GM21619 (cell line): ENCODE results near the gene AUTS2.

ENCODE experiments used
- ATAC-seq: cut with Tn5 transposase; IDR thresholded peaks from one replicate; pipeline ENCODE4 v1.9.1; 2021; ENCODE audit not compliant: unreplicated experiment

The AUTS2 gene

DNA sequence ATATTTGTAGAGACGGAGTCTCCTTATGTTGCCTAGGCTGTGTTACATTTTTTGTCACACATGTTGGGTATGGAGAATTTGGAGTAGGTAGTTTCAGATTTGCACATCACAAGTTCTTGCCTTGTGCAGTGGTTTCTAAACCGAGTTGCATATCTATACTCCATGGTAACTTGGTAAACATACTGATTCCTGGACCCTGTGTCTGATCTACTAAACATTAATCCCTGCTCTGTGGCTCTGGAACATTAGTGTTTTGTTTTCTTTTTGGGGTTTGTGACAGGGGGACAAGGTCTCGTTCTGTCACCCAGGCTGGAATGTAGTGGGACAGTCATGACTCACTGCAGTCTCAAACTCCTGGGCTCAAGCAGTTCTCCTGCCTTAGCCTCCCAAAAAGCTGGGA is 24.7 kb downstream of the AUTS2 start:
- no peak for ATAC-seq

DNA sequence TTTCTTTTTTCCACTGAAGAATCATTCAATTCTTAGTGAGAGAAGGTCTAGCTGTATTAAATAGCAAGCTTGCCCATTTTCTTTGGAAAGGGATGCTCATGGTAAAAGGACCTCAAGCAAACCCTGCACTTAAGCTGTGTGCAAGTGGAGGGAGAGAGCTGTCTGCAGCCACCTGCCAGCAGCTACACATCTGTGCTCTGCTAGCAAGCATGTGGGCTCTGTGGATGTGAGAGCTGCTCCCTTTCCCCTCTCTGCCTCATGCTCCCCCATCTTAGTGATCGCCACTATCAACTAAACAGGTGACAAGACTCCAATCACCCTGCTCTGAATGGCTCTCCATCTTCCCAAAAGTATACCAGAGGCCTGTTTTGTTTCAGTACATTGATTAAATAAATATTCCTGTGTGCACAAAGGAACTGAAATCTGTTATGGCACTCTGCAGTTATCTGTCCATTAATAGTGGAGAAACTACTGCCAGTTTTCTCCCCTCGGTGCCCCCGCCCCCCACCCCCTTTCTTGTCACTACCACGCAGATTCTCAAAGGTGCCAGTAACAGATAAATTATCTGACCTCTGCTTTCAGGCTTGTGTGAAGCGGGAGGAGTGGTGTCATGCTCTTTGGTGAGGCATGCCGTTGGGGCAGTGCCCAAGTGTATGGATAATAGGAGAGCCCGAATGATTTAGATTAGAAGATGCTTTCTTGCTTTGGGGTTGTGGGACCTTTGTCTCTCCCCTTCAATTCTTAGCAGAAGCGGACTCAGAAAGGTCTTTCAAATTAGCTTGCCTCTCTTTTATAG is 26.4 kb downstream of the AUTS2 start:
- ATAC-seq = no peak

DNA sequence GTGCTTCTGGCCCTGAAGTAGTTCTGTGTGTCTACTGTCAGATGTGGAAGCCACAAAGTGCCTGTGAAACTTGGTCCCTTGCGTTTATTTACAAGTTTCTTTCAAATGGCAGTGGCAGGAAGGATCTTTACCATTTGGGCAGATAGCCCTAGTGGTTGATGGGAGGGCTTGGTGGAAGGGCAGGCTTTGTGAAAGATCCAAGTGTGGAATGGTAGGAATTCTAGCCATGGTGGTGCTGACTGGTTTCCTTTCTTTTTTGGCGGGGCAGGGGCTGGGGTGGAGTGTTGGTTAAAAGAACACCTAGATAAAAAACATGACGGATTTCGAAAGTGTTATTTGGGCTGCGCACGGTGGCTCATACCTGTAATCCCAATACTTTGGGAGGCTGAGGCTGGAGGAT is 27.0 kb downstream of the AUTS2 start:
- no peak for ATAC-seq

DNA sequence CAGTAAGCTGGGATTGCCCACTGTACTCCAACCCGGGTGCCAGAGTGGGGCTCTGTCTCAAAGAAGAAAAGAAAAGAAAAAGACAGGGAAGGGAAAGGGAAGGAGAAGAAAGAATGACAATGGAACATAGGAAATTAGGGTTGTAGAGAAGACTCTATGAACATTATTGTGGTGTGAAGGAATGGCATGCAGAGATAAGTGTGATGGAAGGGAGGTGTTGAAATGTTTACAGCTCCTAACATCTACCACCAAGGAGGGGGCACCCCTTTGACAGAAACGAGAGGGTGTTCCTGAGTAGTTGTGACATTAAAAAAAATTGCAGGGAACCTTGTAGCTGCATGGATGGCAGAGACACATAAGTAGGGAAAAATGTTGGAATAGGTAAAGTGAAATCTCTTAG is 27.5 kb downstream of the AUTS2 start:
- ATAC-seq = no peak

DNA sequence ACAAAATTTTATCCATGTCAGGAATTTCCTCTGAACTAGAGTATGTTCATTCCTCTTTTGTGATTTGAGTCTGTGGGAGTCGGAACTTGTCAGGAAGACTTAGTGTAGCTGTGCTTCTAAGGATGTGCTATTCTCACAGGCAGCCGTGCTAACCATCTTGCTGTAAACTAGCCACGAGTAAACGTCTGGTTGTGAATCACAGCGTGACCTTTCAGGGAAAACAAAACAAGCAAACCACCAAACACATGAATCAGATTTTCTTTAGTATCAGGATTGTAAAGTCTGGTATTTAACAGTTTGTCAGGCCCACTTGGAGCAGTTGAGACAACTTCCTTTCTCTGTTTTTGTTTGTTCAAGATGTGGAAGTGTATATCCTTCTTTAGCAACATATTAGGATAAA is 32.0 kb downstream of the AUTS2 start:
- ATAC-seq = no peak

DNA sequence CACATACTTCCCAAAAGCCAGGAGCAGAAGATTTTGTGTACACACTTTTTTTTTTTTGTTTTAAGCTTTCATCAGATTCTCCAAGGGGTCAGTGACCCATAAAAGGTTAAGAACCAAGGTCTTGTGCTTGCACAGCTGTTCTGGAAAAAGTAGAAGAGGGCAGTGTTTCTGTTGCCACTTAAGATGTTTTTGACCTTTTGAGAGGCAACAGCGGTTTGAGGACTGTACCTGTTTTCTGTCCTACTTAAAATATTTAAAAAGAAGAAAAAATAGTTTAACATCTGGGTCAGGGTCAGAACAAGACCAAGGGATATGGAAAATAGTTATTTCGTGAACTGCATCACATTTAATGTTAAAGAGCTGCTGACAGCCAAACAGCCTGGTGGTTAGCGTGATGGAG is 32.9 kb downstream of the AUTS2 start:
- no peak for ATAC-seq

DNA sequence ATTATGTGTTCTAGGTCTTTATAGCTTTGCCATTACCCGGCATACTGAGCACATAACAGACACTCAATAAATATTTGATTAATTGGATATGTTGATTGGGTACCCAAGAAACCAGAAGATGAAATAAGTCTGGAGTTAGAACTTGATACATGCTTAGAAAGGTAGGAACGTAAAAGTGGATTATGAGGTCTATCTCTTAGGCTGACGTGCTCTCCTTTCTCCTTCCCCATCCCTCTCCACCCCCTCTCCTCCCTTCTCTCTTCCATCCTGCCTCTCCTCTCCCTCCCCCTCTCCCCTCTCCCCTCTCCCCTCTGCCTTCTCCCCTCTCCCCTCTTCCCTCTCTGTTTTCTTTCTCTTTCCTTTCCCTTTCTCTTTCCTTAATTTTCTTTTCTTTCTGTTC is 34.0 kb downstream of the AUTS2 start:
- no peak for ATAC-seq

DNA sequence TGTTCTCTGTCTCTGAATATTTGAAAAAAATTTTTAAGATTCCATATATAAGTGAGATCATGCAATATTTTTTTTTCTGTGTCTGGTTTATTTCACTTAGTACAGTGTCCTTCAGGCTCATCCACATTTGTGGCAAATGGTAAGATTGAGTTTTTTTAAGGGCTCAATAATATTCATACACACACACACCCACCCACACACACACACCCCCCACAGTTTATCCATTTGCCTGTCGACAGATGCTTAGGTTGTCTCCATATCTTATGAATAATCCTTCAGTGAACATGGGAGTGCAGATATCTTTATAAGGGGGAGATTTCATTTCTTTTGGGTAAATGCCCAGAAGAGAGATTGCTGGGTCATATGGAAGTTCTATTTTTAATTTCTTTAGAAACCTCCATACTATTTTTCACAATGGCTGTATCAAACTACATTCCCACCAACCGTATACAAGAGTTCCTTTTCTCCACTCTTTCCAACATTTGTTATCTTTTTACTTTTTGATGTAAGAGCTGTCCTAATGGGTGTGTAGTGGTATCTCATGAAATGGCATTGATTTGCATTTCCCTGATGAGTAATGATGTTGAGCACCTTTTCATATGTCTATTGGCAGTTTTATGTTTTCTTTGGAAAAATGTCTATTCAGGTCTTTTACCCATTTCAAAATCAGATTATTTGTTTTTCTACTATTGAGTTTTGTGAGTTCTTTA is 35.0 kb downstream of the AUTS2 start:
- ATAC-seq = no peak

DNA sequence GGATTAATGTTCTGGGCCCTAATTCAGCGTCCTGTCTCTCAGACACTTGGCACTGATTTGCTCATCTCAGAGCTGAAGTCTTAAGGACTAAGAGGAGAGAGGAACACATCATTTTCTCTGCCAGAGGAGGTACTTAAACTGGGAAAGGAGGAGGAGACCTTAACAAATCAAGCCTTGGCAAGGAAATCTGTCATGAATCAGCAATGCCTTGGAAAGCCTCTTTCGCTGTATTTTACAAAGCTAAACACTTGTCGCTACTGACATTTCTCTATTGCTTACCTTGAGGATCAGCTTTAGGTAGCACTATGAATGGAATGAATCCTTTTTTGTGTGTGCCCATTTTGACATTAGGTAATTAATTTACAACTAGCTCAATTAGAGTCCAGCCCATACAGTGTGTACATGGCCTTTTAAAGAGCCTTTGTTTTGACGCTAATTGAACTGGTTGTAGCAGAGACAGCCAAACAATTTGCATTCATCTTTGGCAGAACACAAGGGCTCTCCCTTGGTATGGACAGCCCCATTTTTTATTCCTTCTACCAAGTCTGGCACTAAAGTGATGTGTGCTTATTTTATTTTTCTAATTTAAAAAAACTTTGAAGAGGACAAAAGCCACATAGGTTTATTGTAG is 37.4 kb downstream of the AUTS2 start:
- no peak for ATAC-seq

DNA sequence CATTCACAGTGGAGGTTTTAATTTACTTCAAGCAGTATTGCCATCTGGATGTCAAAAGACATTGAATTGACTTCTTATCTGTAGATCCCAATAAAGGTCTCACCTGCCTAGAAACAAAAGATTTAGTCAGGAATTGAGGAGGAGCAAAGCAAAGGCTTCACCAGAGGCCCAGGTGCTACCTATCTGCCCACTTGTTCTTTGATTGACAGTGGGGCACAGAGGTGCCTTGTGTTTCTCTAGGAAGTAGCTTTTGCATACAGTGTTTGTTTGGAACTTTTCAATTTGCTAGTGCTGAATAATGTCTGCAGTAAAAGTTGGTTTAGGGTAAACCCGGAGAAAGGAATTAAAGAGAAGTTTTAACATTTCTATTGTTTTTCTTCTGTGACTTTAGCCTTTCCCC is 40.4 kb downstream of the AUTS2 start:
- ATAC-seq = no peak

DNA sequence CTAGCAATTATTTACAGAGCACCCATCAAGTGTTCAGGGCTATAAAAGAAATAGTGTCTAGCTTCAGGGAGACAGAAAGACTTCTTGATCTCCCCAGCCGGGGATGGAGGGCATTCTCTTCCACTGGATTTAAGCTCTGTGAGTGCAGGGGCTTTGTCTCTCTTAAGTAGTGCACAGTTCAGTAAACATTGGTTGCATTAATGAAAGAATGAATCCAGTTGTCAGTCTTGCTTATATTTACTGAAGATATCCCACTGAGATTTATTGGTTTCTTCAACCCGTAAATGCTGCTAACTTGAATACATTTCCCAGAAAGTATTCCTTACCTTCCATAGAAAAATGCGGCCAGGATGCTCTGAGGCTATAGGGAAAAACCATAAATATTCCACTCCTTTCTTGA is 41.9 kb downstream of the AUTS2 start:
- no peak for ATAC-seq

DNA sequence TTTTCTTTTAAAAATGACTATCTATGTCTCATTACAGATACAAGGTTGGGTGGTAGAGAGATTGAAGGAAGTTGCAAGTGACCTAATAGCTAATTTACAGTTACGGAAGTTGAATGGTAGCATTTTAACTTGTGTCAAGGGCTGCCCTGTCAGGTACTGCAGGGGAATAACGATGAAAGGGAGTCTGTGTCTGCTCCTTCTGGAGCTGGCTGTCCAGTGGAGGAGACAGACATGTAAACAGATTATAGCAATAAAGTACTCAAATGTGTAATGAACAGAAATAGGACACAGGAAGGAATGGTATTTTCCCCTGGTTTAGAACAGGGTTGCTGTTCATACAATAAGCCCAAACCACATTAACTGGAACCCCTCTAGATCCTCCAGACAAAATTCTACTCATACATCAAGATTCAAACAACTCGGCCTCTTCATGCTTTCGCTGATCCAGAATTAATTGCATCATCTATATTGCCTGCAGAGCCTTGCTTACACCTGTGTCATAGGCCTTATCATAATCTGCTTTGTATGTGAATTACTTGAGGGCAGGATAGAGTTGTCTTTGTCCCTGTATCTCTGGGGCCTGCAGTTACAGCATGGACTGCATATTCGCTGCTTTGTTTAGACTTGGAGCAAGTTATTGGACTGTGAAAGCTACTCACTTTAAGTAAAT is 42.8 kb downstream of the AUTS2 start:
- no peak for ATAC-seq

DNA sequence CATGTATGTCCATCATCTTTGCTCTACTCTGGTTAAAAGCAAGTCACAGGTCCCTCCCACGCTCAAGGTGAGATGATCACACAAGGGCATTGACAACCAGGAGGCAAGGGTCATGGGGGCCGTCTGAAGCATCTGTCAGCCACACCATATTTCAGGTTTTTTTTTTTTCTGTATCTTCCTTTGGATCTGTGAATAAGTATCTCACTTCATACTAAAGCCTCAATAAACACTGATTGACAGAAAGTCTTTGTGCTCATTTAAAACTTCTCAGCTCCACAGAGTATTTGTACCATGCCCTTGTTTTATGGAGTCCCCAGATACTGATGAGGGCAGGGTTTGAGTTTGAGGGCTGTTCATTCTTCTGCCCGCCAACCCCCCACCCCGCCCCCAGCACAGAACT is 45.0 kb downstream of the AUTS2 start:
- ATAC-seq = no peak

DNA sequence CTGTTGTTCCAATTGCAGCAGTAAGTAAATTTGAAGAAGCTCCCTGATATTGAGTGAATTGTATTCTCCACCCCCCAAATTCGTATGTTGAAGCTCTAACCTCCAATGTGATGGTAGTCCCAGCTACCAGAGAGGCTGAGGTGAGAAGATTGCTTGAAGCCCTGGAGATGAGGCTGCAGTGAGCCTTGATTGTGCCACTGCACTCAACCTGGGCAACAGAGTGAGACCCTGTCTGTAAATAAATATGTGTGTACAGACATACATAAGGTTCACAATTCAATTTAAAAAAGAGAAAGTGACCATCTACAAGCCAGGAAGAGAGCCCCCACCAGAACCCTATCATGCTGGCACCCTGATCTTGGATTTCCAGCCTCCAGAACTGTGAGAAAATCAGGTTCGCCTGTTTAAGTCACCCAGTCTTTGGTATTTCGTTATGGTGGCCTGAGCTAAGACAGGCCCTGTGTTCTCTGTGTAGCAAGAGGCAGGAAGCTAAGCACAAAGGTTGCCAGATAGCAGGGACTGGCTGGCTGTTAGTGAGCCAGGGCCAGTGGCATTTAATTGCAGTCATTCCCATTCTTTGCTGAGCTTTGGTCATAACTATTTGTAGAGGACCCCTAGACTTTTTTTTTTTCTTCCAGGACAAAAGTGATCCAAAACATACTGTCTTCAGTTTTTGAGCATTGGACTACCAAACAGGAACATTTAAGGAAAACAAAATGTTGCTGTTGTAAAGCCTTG is 45.6 kb downstream of the AUTS2 start:
- no peak for ATAC-seq

DNA sequence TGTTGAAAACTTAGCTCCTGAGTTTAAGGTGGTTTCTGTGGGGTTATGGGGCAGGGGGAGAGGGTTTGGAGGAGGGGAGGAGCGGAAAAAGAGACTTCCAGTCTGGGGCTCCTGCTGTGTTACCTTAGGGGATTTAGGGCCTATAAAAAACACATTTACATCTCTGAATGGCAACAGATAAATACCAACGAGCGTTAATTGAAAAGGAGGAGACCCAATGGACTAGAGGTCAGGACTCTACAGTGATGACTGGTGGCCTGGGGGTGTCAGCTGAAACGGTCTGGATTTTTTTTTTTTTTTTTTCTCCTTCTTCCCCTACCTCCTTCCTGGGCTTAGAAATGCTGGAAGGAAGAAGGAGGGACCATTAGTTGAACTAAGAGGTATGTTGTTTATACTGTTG is 47.4 kb downstream of the AUTS2 start:
- ATAC-seq = no peak

DNA sequence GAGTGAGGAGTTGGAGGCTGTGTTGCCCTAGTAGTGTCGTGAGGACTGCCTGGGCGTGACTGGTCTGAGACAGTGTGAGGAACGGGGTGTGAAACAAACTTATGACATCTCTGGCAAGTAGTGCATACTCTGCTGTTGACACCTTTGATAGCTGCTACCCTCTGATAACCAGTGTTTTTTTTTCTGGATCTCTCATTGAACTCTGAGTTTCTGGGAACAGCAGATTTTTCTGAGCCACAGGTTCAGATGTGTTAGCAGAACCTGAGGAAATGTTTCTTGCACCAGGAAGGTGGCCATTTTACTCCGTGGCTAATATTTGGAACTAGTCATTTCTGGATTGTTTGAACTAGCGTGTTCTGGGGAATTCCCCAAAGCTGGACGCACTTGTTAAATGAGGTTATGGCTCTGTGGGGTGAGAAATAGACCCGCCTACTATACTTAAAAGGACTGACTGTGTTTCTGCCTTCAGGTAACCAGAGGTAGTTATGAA is 52.9 kb downstream of the AUTS2 start:
- peak; percentile 86 for ATAC-seq

DNA sequence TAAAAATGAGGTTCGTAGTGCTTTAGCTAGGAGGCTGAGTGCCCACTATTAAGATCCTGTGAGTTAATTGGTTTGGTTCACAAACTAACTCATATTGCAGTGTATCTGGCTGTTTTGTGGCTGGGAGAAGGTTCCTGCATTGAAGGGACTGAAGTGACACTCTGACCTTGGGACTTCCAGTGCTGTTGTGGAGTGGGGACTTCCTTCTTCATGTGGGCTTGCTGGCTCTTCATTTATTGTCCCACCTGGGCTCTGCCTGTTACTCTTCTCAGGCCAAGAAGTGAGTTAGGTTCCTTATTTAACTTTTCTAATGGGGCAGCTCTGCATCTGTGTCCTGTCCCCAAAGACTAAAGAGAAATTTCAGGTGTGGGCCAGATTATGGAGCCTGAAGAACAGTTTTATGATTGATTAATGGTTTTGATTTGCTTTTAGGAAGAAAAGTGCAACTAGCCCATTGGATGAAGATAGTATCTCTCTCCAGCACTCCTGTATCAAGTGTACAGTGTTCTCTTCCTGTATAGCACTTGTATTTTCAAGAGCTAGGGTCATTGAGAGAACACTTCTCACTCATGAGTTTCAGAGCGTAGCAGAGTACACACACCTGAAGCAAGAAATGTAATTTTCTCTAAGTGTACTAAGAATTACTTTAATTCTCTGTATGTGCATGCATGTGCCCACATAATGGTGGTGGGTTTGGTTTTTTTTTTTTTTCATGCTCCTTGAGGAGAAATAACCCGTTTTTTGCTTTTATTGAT is 54.8 kb downstream of the AUTS2 start:
- ATAC-seq = no peak

DNA sequence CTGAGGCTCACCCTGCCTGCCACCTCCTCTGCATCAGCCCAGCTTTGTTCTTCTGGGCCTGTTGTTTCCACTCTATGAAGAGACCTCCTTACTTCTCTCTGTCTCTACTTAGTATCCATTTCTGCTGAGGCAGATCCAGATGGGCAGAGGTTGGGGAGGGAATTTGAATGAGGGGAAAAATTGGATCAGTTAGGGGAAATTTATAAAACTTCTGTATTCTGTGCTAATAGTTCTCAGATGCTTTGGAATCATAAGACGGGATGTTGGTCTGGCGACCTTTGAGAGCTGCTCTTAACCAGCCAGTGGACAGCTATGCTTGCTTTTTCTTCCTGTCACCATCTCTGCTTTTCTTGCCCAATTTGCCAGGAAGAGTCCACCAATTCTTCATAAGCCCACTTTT is 55.5 kb downstream of the AUTS2 start:
- no peak for ATAC-seq

DNA sequence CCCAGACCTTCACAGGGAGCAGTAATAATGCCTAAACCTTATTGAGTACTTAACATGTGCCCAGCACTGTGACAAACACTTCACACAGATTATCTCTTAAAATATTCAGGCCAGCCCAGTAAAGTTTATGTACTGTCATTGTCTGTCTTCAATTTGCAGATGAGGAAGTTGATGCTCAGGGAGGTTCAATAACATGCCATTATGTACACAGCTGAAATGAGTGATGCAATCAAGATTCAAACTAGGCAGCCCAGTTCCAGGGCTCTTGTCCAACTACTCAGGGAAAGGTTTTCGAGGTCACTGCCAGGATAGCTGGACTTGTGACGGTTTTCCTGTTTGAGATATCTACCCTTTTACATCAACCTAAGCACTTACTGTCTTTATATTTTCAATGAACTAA is 56.1 kb downstream of the AUTS2 start:
- no peak for ATAC-seq
